Epithelial cell of esophagus (primary cell): ENCODE data around the gene PDHA1.

Experiments
- DNase-seq: peaks from one replicate; pipeline ENCODE4 v3.0.0; 2010; ENCODE audit warnings: low read depth
- H3K4me3 ChIP-seq: 2 replicates; pipeline ENCODE4 v1.5.1; 2011; ENCODE audit warnings: mild to moderate bottlenecking, low read length, control low read depth
- TF ChIP-seq, protein P1 (sequence below): IDR thresholded peaks from 2 replicates; pipeline ENCODE4 v1.5.1; 2011; ENCODE audit warnings: low read depth, mild to moderate bottlenecking, low read length, control low read depth, inconsistent platforms; ENCODE audit not compliant: insufficient read depth; ENCODE audit errors: missing control alignments

Gene PDHA1

DNA sequence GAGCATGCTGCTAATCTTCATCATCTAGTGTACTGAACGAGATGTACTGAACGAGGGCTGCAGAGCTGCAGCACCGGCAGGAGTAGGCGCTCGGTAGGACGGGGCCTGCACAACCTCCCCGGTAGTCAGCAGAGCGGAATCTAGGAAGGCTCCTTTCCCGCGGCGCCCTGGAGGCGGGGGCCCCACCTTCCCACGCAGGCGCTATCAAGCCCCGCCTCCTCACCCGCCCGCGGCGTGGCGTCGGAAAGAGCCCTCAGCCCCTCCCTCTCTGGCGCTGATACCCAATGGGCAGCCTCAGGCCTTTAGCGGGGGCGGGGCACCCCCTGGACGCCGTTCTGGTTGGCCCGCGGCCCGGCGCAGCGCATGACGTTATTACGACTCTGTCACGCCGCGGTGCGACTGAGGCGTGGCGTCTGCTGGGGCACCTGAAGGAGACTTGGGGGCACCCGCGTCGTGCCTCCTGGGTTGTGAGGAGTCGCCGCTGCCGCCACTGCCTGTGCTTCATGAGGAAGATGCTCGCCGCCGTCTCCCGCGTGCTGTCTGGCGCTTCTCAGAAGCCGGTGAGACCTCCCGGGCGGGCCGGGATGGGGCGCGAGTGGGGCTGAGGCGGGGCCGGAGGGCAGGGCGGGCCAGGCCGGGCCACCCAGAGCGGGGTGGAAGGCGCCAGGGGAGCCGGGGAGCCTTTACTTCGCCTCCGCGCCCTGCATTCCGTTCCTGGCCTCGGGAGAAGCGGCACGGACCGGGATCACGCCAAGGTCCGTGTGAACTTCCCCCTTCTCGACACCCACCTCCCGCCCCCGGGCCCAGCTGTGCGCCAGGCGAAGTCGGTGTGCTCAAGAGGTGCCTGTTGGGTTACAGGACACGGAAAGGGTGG is at the start of gene PDHA1:
PDHA1 (plus strand) TSS at position 393 of the 874 bp plus-strand sequence; CDS start at position 504, 111 bp downstream.
- peak; percentile 92 for DNase-seq
- TF ChIP-seq, protein P1, sequence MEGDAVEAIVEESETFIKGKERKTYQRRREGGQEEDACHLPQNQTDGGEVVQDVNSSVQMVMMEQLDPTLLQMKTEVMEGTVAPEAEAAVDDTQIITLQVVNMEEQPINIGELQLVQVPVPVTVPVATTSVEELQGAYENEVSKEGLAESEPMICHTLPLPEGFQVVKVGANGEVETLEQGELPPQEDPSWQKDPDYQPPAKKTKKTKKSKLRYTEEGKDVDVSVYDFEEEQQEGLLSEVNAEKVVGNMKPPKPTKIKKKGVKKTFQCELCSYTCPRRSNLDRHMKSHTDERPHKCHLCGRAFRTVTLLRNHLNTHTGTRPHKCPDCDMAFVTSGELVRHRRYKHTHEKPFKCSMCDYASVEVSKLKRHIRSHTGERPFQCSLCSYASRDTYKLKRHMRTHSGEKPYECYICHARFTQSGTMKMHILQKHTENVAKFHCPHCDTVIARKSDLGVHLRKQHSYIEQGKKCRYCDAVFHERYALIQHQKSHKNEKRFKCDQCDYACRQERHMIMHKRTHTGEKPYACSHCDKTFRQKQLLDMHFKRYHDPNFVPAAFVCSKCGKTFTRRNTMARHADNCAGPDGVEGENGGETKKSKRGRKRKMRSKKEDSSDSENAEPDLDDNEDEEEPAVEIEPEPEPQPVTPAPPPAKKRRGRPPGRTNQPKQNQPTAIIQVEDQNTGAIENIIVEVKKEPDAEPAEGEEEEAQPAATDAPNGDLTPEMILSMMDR, result no peak
- H3K4me3 ChIP-seq, result peak within 1 kb of the TSS; percentile 69

DNA sequence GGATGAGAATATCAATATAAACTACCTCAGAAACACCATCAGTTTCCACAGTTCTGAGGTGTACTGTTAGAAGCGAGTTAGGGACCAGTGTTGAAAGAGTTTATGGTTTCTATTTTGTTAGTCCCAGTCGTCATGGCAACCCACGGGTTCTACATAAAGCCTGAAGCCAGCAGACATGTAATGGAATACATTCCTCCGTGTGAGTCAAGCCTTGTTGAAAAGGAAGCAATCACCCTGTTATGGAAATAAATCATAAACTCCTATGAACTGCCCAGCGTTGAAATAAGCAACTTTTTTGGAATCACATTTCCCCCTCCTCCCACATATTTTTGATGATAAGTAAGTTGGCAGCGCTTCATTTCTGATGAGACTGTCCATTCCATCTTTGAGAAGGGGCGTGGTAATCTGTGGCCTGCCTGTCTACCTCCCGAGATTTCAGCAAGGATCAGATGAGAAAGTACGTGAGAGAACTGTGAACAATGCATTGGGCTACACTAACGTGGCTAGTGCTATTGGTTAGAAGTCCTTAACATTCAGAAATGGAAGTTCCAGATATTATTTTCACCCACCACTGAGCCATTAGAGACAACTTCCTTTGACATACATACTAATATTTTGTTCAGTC is 40.4 kb upstream of the PDHA1 start:
- H3K4me3 ChIP-seq, result no peak overlapping the region
- DNase-seq, result peak; percentile 39
- TF ChIP-seq, protein P1, result no peak

DNA sequence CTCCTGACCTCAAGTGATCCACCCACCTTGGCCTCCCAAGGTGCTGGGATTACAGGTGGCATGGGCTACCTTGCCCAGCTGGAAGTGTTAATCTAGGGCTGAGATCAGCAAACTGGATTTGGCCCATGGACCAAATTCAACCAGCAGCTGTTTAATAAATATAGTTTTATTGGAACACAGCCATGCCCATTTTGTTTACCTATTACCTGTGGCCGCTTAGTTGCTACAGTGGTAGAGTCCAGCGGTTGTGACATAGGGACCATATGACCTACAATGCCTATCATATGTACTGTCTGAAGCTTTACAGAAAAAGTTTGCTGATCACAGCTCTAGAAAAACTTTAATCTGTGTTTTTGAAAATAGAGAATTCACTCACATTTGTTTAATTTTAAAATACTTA is 17.2 kb upstream of the PDHA1 start:
- DNase-seq, result no peak

DNA sequence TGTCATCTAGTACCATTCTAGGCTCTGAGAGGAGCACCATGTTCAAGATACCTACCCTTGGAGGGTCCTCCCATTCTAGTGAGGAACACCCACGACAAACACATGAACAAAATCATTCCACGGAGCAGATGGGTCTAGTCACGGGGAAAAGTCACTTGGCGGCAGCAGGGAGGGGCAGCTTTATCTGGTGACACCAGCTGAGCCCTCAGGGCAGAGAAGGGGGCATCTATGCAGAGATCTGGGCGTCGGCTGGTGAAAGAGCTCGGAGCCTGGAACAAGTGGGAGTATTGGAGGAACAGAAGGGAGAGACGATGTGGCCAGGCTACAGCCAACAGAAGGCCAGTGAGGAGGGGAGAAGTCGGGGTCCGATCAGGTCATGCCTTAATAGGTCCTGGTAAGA is 11.9 kb upstream of the PDHA1 start:
- H3K4me3 ChIP-seq, result no peak overlapping the region
- no peak for DNase-seq
- TF ChIP-seq, protein P1, result no peak

More for the DNA sequence above, 17.2 kb upstream of the PDHA1 start:
- TF ChIP-seq, protein P1, result no peak
- H3K4me3 ChIP-seq, result no peak overlapping the region

DNA sequence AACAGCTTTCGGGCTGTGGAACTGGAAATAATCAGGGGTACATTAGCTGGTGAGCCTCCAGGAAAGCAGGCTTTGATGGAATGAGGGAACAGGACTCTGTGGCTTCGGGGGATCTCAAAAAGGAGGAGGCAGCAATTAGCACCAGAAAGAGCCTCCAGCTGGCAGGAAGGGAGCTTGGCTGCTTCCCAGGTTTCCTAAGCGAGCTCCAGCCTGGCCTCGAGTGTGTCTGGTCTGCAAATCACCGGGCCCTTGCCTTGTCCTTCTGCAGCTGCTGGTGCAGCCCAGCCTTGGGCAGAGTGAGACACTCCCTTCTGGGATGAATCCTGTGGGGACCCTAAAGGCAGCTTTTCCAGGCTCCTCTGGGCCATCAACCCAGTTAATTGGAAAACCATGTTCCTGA is 10.7 kb upstream of the PDHA1 start:
- no peak for DNase-seq
- no peak overlapping the region for H3K4me3 ChIP-seq
- TF ChIP-seq, protein P1, result no peak

DNA sequence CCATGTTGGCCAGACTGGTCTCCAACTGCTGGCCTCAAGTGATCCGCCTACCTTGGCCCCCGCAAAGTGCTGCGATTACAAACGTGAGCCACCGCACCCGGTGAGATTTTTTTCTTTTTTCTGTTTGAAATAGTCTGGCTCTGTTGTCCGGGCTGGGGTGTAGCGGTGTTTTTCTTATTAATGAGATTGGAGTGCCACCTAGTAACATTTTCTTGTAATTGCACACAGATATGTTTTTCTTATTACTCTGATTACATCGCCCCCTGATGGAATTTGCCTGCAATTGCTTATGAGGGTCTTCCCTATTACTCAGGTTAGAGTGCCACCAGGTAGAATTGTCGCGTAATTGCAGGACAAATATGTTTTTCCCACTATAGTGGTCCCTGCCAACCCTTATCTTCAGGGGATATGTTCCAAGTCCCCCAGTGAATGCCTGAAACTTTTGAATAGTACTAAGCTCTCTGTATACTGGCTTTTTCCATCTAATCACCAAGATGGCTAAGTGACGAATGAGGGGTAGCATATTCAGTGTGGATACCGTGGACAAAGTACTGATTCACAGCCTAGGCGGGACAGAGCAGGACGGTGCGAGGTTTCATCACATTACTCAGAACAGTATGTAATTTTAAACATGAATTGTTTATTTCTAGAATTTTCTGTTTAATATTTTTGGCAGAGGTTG is 8.6 kb upstream of the PDHA1 start:
- no peak overlapping the region for H3K4me3 ChIP-seq
- TF ChIP-seq, protein P1, result no peak
- no peak for DNase-seq
